OCI-LY7 (cell line): ENCODE data around the gene USP6NL. TPM values are rescaled to one million over a fixed set of nuclear protein-coding genes. Genes with fewer than 3 reads are reported as not detected.

Experiments used
- BruUV-seq: library from RNA; stranded (reverse); fragments of 400-500 nt; replicated peaks from 2 replicates; lab custom pipeline; 2021; lab: Mats Ljungman, UMichigan
- CTCF ChIA-PET: fragments of 300-600 bp; sonication (Branson Sonifier 250); formaldehyde crosslinking; loops from one replicate; lab custom pipeline; 2022; ENCODE audit warnings: antibody characterized with exemption; ENCODE audit not compliant: unreplicated experiment; lab: Charles Lee
- POLR2A ChIA-PET: fragments of 300-600 bp; sonication (Branson Sonifier 250); formaldehyde crosslinking; loops from one replicate; lab custom pipeline; 2022; ENCODE audit warnings: antibody characterized with exemption; lab: Charles Lee
- DNase-seq: peaks from one replicate; pipeline ENCODE4 v3.0.0-alpha.2; 2015; ENCODE audit warnings: low spot score
- H2AFZ ChIP-seq: fragments of 200-600 bp; sonication (generic), shearing (Covaris generic); 2 replicates; pipeline ENCODE4 v1.6.1; 2014; ENCODE audit warnings: mild to moderate bottlenecking, antibody characterized with exemption, low read length, moderate library complexity
- H3K27ac ChIP-seq: fragments of 200-600 bp; sonication (generic); 2 replicates; pipeline ENCODE4 v1.5.1; 2014; ENCODE audit warnings: mixed run types, low read depth, mild to moderate bottlenecking, moderate library complexity, low read length, inconsistent platforms; ENCODE audit not compliant: poor library complexity, severe bottlenecking
- H3K36me3 ChIP-seq: fragments of 200-600 bp; sonication (generic); 2 replicates; pipeline ENCODE4 v1.6.1; 2014; ENCODE audit warnings: mild to moderate bottlenecking, antibody characterized with exemption, low read length, moderate library complexity, mixed read lengths; ENCODE audit not compliant: insufficient read depth
- H3K4me1 ChIP-seq: fragments of 200-600 bp; sonication (generic); 2 replicates; pipeline ENCODE4 v1.5.1; 2014; ENCODE audit warnings: mild to moderate bottlenecking, low read length; ENCODE audit not compliant: insufficient read depth, poor library complexity, severe bottlenecking
- H3K4me2 ChIP-seq: fragments of 200-600 bp; sonication (generic); 2 replicates; pipeline ENCODE4 v1.6.1; 2014; ENCODE audit warnings: mild to moderate bottlenecking, low read length
- H3K4me3 ChIP-seq: fragments of 200-600 bp; sonication (generic); 2 replicates; pipeline ENCODE4 v1.5.1; 2014; ENCODE audit warnings: mild to moderate bottlenecking, low read depth, low read length; ENCODE audit not compliant: poor library complexity, severe bottlenecking
- H3K79me2 ChIP-seq: fragments of 200-600 bp; sonication (generic); 2 replicates; pipeline ENCODE4 v1.6.1; 2016; ENCODE audit warnings: low read depth, mild to moderate bottlenecking, low read length, moderate library complexity, mixed read lengths; ENCODE audit not compliant: insufficient read depth
- H3K9me2 ChIP-seq: fragments of 200-600 bp; sonication (generic); 2 replicates; pipeline ENCODE4 v1.6.1; 2016; ENCODE audit warnings: mild to moderate bottlenecking, low read length, mixed read lengths; ENCODE audit not compliant: insufficient read depth
- H3K9me3 ChIP-seq: fragments of 200-600 bp; sonication (generic); 2 replicates; pipeline ENCODE4 v1.6.1; 2014; ENCODE audit warnings: mild to moderate bottlenecking, mixed run types, low read length, mixed read lengths
- H4K20me1 ChIP-seq: fragments of 200-600 bp; sonication (generic); 2 replicates; pipeline ENCODE4 v1.6.1; 2014; ENCODE audit warnings: mild to moderate bottlenecking, antibody characterized with exemption, low read length, moderate library complexity, mixed read lengths; ENCODE audit not compliant: insufficient read depth
- CTCF ChIP-seq: fragments of 200-600 bp; sonication (generic); conservative IDR thresholded peaks from 2 replicates; pipeline ENCODE4 v1.5.1; 2014; ENCODE audit warnings: mild to moderate bottlenecking, antibody characterized with exemption, low read length, moderate library complexity, mixed read lengths
- EZH2phosphoT487 ChIP-seq: fragments of 200-600 bp; sonication (generic); IDR thresholded peaks from 2 replicates; pipeline ENCODE4 v1.6.1; 2018; ENCODE audit warnings: low read depth, borderline replicate concordance, mild to moderate bottlenecking, mixed run types, antibody characterized with exemption, low read length, moderate library complexity, mixed read lengths
- intact Hi-C: fragments of 100-400 bp; cut with micrococcal nuclease; formaldehyde crosslinking; loops from one replicate; pipeline ENCODE4 v1.10.0; 2022; ENCODE audit not compliant: unreplicated experiment
- total RNA-seq, 2 experiments: library from RNA; depleted of rRNA in 1 of 2; stranded (reverse); fragments of >200 nt in 1 of 2; shearing (Covaris generic) in 1 of 2; gene quantifications; 2 replicates each; pipeline ENCODE4 v1.2.3, GENCODE V29; 2014 to 2022

The USP6NL gene
- total RNA-seq, 2 experiments from 2014 or later = 41.7 to 59.7 TPM

GRCh38 chr10:11612021-11613001 lies 861 bp upstream of the USP6NL start:
- TF ChIP-seq CTCF (no peak), EZH2phosphoT487 (no peak)
- Histone ChIP-seq H3K9me2 (no peaks in the 10 kb centered on the region), H3K4me1 (peaks cover 39% of the 10 kb centered on the region), H3K9me3 (peaks cover 11% of the 10 kb centered on the region), H3K36me3 (peaks cover 9% of the 10 kb centered on the region), H4K20me1 (no peaks in the 10 kb centered on the region; the same call in 1 of the 2 replicates), H3K4me3 (peak overlapping the region; percentile 81), H3K4me2 (peak overlapping the region; percentile 100), H2AFZ (peak overlapping the region; percentile 3; the same call in 1 of the 2 replicates), H3K27ac (peak overlapping the region; percentile 84), H3K79me2 (peaks cover 46% of the 10 kb centered on the region)
- DNase-seq = peak; percentile 55
- BruUV-seq = TSS peak; percentile 73
- intact Hi-C loops = no loop called here
- ChIA-PET POLR2A (interaction anchor here (0.6 to 3.1 kb wide), 32 partner anchors 9 to 262 kb away, joined by 3 to 17 read pairs (median 4); no protein-coding TSS in a partner anchor), CTCF (interaction anchor here (0.6 kb wide), 1 partner anchor 176 kb away, joined by 3 read pairs; no protein-coding TSS in a partner anchor)

- peak; percentile 64 for DNase-seq
- no peak for TF ChIP-seq CTCF
- TF ChIP-seq EZH2phosphoT487 = no peak
- Histone ChIP-seq H3K4me1 (peaks cover 54% of the 10 kb centered on the region), H2AFZ (peak overlapping the region; percentile 13; the same call in 1 of the 2 replicates), H3K79me2 (peaks cover 61% of the 10 kb centered on the region), H4K20me1 (no peaks in the 10 kb centered on the region; the same call in 1 of the 2 replicates), H3K9me3 (no peaks in the 10 kb centered on the region), H3K9me2 (no peaks in the 10 kb centered on the region), H3K4me2 (peak overlapping the region; percentile 100), H3K4me3 (peak overlapping the region; percentile 81), H3K36me3 (no peaks in the 10 kb centered on the region; the same call in 1 of the 2 replicates), H3K27ac (peak overlapping the region; percentile 84)
- BruUV-seq = no TSS peak
- POLR2A ChIA-PET = interaction anchor here (0.6 to 5.2 kb wide), 10 partner anchors 21 to 216 kb away, joined by 3 to 77 read pairs (median 20); no protein-coding TSS in a partner anchor
- intact Hi-C loops = loop anchor here (1.0 to 2.0 kb wide), 3 partner anchors 52 to 114 kb away; no protein-coding TSS in a partner anchor
- CTCF ChIA-PET = no interaction called here
Observed at GRCh38 chr10:11610826-11611247, 613 bp downstream of the USP6NL start.
